Hematopoietic multipotent progenitor cell treated with erythropoietin and hydrocortisone succinate and interleukin-3 and kit ligand, for 17 days (in vitro differentiated cells): ENCODE measurements around the gene TCEANC2.

Experiments used
- DNase-seq: peaks from one replicate; pipeline ENCODE4 v3.0.0-alpha.2; 2015; ENCODE audit warnings: low spot score

Gene TCEANC2

GRCh38 chr1:54136269-54136896, 83.0 kb downstream of the TCEANC2 start:
- no peak for DNase-seq

- DNase-seq = no peak
These were observed 83.6 kb downstream of the TCEANC2 start for GRCh38 chr1:54136963-54137533.

DNA sequence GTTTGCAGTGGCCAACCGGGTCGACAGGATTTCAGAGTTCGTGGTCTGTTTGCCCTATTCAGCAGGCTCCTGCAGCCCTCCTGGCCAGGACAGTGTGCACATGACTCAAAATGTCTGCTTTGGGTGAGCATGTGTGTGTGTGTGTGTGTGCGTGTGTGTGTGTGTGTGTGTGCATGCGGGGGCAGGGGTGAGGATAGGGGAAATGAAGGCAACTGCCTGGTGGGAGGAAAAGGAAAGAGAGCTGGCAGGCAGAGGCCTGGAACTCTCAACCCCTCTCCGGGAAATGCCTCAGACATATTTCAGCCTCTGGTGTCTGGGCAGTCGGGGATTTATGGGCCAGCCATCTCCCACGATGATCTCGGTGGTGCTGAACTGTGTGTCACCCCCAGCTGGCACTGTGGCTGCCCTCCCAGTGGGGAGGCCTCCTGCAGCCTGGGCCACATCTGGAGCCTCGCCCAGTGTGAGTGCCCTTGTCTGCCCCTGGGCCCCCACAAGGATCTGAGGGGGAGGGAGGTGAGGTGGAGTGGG, 84.2 kb downstream of the TCEANC2 start:
- no peak for DNase-seq

- DNase-seq = no peak
These were observed 85.6 kb downstream of the TCEANC2 start for GRCh38 chr1:54138994-54139393.

GRCh38 chr1:54139711-54140110, 86.3 kb downstream of the TCEANC2 start:
- DNase-seq = no peak

DNA sequence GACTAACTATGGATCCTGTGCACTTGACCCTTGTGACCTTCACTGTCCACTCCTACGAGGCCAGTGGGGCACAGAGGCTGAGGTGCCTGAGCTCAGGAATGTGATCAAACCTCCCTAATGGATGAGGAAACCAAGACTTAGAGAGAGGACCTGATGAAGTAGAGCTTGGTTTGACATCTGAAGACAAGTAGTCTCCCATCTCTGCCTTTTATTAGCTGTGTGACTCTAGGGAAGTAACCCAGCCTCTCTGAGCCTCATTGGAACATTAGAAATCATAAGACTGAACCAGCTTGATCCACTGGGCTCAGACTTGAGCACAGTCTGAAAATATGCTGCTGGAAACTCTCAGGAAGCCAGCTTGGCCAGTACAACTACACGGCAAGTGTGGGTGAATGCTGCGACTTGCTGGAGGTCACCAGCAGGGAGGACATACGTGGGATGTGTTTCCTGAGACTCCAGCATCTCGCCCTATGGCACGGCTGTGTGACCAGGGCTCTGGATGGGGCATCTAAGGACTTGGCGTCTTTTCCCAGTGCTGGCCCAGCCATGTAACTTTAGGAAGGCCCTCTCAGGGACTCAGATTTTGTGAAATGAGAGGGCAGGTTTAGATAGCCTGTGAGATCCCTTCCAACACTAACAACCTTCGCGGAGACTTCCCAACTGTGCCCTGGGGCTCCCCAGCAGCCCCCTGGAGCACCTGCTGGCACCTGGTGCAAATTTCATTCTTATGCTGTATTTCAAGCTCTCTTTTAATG, 88.9 kb downstream of the TCEANC2 start:
- DNase-seq = no peak

DNA sequence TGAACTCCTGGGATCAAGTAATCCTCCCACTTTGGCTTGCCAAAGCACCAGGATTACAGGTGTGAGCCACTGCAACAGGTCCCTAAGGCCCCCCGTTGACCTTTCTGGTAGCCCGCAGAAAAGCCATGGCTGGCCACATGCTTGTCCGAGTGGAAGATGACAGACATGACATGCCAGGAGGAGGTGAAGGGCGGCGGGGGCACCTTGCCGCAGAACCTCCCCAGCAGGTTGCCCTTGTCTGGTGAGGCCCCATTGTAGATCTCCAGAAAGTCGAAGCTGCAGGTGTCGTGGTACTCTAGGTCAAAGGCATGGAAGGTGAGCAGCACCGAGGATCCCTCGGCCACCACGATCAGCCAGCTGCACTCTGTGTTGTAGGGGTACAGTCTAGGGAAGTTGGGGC, 91.0 kb downstream of the TCEANC2 start:
- DNase-seq = no peak

- no peak for DNase-seq
These were observed 96.3 kb downstream of the TCEANC2 start for GRCh38 chr1:54149734-54150133.

DNA sequence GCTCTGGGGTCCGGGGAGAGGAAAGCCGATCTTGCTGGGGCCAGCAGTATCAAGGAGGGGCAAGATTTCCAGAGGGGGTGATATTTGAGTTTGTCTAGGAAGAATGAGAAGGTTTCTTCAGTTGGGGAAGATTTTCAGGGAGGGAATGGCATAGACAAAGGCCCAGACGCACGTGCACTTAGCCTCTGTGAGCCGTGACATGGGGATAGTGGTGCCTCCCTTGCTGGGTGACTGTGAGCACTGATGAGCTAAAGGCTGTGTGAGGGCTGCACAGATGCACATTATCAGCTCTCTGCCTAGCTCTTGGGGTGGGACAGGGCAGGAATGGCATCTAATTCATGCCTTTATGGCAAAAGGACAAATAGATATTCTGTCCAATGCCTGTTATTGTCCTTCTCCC, 97.6 kb downstream of the TCEANC2 start:
- no peak for DNase-seq

GRCh38 chr1:54152696-54153095, 99.3 kb downstream of the TCEANC2 start, which contains the start of gene CDCP2:
Gene CDCP2, minus strand, starts transcription at chr1:54153000. Its CDS starts 78 bp downstream, at chr1:54152922.
- no peak for DNase-seq

DNA sequence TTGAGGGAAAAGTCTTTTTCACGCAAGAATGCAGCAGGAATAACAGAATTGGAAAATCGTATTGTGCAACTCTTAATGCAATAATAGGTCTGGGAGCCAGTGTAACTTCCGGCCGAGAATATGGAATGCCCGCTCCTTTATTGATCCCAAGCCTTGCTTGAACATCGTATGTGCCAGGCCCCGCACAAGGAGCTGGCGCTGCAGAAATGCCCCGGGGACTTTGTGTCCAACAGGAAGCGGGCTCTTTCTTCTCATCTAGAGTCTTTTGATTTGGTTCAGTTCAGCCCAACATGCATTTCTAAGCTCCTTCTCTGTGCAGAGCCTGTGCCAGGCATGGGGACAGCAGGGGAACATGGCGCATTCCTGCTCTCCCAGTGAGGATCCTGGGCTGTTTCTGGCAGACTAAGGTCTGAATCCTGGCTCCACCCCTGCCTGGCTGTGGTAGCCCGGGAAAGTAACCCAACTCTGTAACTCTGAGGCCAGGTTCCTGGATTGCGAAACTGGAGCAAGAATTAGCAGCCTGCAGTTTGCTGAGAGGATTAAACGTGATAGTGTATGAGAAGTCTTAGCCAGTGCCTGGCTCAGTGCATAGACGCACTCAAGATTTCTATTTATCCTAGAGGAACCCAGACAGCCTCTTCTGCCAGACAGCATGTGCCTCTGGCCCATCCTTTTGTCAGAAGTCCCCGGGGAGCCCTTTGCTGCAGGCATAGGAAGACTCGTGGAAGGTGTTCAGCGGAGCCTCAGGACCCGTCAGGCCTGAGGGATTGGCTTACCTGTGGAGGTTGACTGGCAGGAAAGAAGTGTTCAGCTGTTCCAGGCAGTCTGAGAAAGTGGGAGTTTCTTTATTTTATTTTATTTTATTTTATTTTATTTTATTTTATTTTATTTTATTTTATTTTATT, 100.4 kb downstream of the TCEANC2 start:
- DNase-seq = no peak
